Tibial nerve (tissue), 4 donors: ENCODE measurements around the gene HRH4.

Experiments
- EP300 ChIP-seq, 2 donors: sonication (generic); formaldehyde crosslinking; IDR thresholded peaks; one replicate each; pipeline ENCODE4 v1.6.1; 2017; ENCODE audit warnings: antibody characterized with exemption in 2 of 2, mild to moderate bottlenecking in 1 of 2
- TF ChIP-seq, protein P1 (sequence below), 5 experiments: fragments of 200-600 bp in 3 of 5; fragments of 450-650 bp in 2 of 5; sonication (generic) in 3 of 5; IDR thresholded peaks; one replicate each; pipeline ENCODE4 v1.5.1; 2016 to 2019; ENCODE audit warnings: antibody characterized with exemption in 5 of 5, mild to moderate bottlenecking in 3 of 5, moderate library complexity in 2 of 5

DNA sequence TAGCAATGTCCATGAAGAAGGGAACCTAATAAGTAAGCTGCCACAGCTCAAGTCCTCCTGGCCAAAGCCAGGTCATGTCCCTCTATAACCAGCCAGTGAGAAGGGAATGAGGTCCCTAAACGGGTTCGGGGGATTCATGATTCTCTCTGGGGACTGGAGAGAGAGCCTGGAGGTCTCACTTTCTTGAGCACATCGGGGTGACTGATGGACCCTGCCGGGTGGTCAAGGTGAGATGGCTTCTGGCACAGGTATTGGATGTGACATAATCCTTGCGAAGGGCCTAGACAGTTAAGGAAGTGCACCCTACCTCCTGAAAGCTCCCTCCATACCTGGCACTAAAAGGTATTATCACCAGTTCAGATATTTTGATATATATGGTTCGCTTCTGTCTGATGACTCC, 45.7 kb downstream of the HRH4 start:
- TF ChIP-seq, protein P1, sequence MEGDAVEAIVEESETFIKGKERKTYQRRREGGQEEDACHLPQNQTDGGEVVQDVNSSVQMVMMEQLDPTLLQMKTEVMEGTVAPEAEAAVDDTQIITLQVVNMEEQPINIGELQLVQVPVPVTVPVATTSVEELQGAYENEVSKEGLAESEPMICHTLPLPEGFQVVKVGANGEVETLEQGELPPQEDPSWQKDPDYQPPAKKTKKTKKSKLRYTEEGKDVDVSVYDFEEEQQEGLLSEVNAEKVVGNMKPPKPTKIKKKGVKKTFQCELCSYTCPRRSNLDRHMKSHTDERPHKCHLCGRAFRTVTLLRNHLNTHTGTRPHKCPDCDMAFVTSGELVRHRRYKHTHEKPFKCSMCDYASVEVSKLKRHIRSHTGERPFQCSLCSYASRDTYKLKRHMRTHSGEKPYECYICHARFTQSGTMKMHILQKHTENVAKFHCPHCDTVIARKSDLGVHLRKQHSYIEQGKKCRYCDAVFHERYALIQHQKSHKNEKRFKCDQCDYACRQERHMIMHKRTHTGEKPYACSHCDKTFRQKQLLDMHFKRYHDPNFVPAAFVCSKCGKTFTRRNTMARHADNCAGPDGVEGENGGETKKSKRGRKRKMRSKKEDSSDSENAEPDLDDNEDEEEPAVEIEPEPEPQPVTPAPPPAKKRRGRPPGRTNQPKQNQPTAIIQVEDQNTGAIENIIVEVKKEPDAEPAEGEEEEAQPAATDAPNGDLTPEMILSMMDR (IDR thresholded peaks at IDR 0.05) = no peak
- no peak for TF ChIP-seq EP300 (IDR thresholded peaks at IDR 0.05)
